ENCODE results near the gene MIAT.

Gene MIAT

DNA sequence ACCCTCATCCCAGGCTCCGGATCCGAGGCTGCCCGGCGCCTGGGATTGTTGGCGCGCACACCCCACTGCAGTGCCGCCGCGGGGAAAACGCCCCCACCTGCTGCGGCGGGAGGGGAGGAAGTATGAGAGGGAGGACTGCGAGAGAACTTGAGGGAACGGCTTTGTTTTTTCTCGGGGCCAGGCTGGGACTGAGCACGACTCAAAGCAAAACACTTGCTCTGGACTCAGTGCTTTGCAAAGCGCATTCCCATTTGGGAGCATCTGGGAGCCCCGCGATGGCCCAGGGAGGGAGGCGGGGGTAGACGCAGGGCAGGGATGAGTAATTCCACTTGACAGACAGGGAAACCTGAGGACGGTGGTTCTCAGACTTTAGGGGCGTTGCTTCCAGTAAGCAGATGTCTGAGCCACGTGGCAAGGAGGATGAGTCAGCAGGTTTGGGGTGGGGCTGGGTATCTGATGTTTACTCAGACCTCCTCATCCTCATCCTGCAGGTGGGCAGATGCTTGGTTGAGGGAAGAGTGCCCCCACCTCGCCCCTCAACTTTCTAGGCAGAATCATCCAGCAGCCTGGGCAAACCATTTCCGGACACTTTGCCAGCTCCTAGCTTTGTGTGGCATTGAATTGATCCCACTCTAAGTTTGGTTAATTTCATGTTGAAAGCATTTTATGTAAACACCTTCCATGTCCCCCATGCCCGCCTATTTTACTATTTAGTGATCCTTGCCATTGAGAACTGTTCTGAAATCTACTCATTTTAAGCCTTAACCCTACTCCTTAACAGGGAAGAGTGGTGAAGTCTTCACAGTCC is 1.5 kb downstream of the MIAT start (continued):
- TF ChIP-seq, protein P1, sequence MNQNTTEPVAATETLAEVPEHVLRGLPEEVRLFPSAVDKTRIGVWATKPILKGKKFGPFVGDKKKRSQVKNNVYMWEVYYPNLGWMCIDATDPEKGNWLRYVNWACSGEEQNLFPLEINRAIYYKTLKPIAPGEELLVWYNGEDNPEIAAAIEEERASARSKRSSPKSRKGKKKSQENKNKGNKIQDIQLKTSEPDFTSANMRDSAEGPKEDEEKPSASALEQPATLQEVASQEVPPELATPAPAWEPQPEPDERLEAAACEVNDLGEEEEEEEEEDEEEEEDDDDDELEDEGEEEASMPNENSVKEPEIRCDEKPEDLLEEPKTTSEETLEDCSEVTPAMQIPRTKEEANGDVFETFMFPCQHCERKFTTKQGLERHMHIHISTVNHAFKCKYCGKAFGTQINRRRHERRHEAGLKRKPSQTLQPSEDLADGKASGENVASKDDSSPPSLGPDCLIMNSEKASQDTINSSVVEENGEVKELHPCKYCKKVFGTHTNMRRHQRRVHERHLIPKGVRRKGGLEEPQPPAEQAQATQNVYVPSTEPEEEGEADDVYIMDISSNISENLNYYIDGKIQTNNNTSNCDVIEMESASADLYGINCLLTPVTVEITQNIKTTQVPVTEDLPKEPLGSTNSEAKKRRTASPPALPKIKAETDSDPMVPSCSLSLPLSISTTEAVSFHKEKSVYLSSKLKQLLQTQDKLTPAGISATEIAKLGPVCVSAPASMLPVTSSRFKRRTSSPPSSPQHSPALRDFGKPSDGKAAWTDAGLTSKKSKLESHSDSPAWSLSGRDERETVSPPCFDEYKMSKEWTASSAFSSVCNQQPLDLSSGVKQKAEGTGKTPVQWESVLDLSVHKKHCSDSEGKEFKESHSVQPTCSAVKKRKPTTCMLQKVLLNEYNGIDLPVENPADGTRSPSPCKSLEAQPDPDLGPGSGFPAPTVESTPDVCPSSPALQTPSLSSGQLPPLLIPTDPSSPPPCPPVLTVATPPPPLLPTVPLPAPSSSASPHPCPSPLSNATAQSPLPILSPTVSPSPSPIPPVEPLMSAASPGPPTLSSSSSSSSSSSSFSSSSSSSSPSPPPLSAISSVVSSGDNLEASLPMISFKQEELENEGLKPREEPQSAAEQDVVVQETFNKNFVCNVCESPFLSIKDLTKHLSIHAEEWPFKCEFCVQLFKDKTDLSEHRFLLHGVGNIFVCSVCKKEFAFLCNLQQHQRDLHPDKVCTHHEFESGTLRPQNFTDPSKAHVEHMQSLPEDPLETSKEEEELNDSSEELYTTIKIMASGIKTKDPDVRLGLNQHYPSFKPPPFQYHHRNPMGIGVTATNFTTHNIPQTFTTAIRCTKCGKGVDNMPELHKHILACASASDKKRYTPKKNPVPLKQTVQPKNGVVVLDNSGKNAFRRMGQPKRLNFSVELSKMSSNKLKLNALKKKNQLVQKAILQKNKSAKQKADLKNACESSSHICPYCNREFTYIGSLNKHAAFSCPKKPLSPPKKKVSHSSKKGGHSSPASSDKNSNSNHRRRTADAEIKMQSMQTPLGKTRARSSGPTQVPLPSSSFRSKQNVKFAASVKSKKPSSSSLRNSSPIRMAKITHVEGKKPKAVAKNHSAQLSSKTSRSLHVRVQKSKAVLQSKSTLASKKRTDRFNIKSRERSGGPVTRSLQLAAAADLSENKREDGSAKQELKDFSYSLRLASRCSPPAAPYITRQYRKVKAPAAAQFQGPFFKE (tag by site-specific recombination; IDR thresholded peaks at IDR 0.05; ENCODE audit: borderline replicate concordance), result no peak
- TF ChIP-seq ZNF223 (tag by site-specific recombination; IDR thresholded peaks at IDR 0.05) (no peak), ZNF76 (tag by site-specific recombination; IDR thresholded peaks at IDR 0.05; ENCODE audit: borderline replicate concordance, low read depth) (peak; percentile 51; the same call in 1 of the 2 replicates), ZNF354C (tag by site-specific recombination; IDR thresholded peaks at IDR 0.05; ENCODE audit: borderline replicate concordance, low read depth) (no peak), ZEB2 (tag by site-specific recombination; IDR thresholded peaks at IDR 0.05) (peak; percentile 83), ZNF776 (tag by site-specific recombination; IDR thresholded peaks at IDR 0.05; ENCODE audit: borderline replicate concordance) (no peak), ZNF514 (tag by site-specific recombination; IDR thresholded peaks at IDR 0.05) (no peak), ZSCAN16 (tag by site-specific recombination; IDR thresholded peaks at IDR 0.05) (no peak), ZNF391 (tag by site-specific recombination; IDR thresholded peaks at IDR 0.05; ENCODE audit: borderline replicate concordance, low read depth) (no peak)
- TF ChIP-seq, protein P2, sequence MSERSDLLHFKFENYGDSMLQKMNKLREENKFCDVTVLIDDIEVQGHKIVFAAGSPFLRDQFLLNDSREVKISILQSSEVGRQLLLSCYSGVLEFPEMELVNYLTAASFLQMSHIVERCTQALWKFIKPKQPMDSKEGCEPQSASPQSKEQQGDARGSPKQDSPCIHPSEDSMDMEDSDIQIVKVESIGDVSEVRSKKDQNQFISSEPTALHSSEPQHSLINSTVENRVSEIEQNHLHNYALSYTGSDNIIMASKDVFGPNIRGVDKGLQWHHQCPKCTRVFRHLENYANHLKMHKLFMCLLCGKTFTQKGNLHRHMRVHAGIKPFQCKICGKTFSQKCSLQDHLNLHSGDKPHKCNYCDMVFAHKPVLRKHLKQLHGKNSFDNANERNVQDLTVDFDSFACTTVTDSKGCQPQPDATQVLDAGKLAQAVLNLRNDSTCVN (tag by site-specific recombination; optimal IDR thresholded peaks at IDR 0.05), result peak; percentile 71

DNA sequence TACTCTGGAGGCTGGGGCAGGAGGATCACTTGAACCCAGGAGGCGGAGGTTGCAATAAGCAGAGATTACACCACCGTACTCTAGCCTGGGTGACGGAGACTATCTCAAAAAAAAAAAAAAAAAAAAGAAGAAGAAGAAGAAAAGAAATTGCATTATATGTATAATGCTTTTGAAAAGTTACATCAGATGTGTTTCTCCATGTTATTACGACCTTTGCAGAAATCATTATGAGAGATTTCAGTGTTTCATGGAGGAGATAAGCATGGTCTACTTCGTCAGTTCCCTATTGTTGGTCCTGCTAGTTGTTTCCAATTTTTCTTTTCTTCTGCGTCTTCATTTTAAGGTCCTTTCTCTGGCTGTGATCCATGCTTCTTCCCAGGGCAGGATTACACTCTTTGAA is 3.0 kb downstream of the MIAT start:
- ChIA-PET CTCF (interaction anchor here (1.0 to 6.1 kb wide), 2 partner anchors 10 to 13 kb away, joined by 5 to 30 read pairs; no protein-coding TSS in a partner anchor), POLR2A (no interaction called here)
- Histone ChIP-seq H3K27ac (ENCODE audit: extremely low read depth, low read depth, low read length) (no peak overlapping the region), H3K4me1 (ENCODE audit: control insufficient read depth, insufficient read depth, low read length) (peaks cover 3% of the 10 kb centered on the region; the same call in 1 of the 2 replicates), H3K9me3 (ENCODE audit: control insufficient read depth, insufficient read depth, low read depth, low read length) (no peaks in the 10 kb centered on the region), H3K36me3 (ENCODE audit: control insufficient read depth in 2 of 2, insufficient read depth in 1 of 2, low read length in 2 of 2) (no peaks in the 10 kb centered on the region), H3K4me3 (ENCODE audit: low read depth, low read length) (no peak overlapping the region)
- TF ChIP-seq, protein P3, sequence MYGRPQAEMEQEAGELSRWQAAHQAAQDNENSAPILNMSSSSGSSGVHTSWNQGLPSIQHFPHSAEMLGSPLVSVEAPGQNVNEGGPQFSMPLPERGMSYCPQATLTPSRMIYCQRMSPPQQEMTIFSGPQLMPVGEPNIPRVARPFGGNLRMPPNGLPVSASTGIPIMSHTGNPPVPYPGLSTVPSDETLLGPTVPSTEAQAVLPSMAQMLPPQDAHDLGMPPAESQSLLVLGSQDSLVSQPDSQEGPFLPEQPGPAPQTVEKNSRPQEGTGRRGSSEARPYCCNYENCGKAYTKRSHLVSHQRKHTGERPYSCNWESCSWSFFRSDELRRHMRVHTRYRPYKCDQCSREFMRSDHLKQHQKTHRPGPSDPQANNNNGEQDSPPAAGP (tag by site-specific recombination; IDR thresholded peaks at IDR 0.05), result no peak
- TF ChIP-seq ZNF266 (tag by site-specific recombination; IDR thresholded peaks at IDR 0.05; ENCODE audit: low read depth), result no peak
- TF ChIP-seq ZNF776 (tag by site-specific recombination; IDR thresholded peaks at IDR 0.05; ENCODE audit: borderline replicate concordance), result no peak

Measured in HEK293 (cell line).